HG03064 (cell line): ENCODE results near the gene MPRIP.

Experiments
- ATAC-seq: cut with Tn5 transposase; IDR thresholded peaks from one replicate; pipeline ENCODE4 v1.9.1; 2021; ENCODE audit warnings: low read depth; ENCODE audit not compliant: unreplicated experiment

Gene MPRIP

GRCh38 chr17:17050346-17051345 is 8.4 kb downstream of the MPRIP start:
- ATAC-seq, result no peak

- no peak for ATAC-seq
These were observed 9.1 kb downstream of the MPRIP start for GRCh38 chr17:17051380-17051779.

DNA sequence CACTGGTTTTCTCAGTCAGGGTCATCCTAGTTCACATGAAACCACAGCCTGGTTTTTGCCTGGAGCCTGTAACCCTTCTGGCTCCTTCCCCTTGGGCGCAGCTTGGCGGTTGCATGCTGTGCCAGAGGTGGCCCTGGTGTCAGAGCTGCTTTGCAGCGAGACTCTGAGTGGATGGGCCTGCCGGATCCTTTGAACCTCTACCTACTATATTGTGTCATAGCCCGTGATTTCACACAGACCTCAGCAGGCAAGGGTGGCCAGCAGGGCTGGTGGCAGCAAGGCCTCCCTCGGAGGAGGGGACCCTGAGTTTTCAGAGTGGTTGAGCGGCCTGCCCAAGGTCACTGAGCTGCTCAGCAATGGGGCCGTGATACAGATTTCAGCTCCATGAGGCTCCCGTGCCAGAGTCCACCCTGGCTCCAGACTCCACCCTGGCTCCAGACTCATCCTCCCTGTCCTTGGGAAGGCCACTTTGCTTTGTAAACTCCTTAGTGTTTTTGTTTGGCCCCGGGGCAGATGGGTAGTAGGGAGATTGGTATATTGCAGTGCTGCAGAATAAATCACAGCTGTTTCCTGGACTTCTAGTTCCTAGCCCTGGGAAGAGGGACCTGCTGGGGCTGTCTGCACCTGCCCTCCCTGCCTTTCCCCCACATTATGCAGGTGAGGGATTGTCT is 9.7 kb downstream of the MPRIP start:
- ATAC-seq, result no peak

GRCh38 chr17:17052462-17053221 is 10.4 kb downstream of the MPRIP start:
- ATAC-seq, result no peak

GRCh38 chr17:17053446-17054379 is 11.5 kb downstream of the MPRIP start:
- ATAC-seq, result no peak

- ATAC-seq, result no peak
These were observed 12.4 kb downstream of the MPRIP start for GRCh38 chr17:17054636-17055035.

DNA sequence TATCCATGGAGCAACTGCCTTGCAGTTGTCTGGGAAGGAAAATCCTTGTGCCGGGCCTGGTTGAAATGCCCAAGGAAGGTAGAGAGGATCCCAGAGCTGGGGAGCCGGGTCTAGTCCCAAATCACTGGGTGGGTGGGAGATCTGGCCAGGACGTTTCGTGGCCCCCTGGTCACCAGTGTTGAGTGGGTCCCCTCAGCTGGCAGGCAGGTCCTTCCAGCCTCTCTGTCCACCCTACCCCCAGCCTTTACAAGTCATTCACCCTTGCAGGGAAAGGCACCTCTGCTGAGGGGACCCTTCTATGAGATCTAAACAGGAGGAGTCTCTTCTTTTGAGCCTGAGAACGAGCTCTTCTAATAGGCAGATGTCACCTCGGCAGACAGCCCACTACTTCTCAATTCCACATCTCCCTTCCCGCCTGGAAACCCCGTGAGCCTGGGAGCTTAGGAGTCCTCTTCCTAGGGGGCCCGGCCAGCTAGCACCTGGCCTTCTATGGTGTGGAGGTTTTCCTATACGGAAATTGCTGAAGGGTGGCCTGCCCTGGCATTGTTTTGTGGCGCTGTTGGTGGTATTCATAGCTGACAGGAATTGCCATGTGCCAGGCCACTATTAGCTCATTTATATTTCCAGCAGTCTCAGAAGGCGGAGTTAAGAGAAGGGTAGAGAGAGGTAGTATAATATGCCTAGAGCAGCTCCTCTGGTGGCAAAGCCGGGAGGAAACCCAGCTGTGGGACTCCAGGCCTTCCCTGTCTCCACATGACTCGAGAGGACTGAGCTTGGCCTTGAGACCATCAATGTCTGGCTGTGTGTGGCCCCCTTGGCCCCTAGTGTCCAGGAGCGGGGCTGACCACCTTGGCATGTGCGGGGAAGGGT is 13.3 kb downstream of the MPRIP start:
- ATAC-seq, result no peak

DNA sequence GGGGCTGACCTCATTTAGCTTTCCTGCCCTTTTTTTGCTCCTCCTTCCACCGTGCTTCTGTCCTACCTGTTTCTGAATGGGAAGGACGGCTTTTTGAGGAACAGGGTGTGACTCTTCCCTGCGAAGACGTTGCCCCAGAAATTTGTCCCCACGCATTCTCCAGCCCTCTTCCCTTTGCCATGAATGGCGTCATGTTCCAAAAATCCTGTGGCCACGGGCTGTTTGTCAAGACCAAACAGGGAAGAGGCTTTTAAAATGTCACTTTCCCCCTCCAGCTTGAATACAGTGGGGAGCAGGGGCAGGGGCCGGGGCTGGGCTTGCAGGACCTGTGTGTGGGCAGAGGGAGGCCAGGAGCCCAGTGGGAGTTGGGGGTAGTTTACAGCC is 13.9 kb downstream of the MPRIP start:
- ATAC-seq, result no peak

DNA sequence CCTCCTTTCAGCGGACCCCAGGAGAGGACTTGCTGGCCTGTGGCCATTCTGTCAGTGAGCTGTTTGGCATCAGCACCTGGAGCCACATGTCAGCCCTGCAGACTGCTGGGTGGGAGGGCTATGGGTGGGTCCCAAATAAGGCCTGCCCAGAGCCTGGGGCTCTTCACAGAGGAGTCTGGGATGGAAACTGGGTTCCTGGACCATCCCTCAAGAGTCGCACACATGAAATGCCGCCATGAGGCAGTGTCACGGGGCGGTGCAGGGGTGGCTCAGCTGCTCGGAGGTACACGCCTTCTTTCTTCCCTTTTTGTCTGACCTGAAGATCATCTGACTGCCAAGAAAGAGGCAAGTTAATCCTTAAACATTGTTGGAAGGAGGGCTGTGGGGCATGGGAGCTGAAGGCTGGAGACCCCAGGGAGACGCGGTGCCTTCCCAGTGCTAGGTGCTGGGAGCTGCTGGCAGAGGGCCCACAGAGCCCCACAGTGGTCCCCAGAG is 14.8 kb downstream of the MPRIP start:
- no peak for ATAC-seq

- no peak for ATAC-seq
These were observed 16.0 kb downstream of the MPRIP start for GRCh38 chr17:17058304-17058703.

- no peak for ATAC-seq
These were observed 17.1 kb downstream of the MPRIP start for GRCh38 chr17:17059301-17059890.

GRCh38 chr17:17060001-17060922 is 18.0 kb downstream of the MPRIP start:
- no peak for ATAC-seq

- ATAC-seq, result no peak
These were observed 18.7 kb downstream of the MPRIP start for GRCh38 chr17:17060930-17061329.

DNA sequence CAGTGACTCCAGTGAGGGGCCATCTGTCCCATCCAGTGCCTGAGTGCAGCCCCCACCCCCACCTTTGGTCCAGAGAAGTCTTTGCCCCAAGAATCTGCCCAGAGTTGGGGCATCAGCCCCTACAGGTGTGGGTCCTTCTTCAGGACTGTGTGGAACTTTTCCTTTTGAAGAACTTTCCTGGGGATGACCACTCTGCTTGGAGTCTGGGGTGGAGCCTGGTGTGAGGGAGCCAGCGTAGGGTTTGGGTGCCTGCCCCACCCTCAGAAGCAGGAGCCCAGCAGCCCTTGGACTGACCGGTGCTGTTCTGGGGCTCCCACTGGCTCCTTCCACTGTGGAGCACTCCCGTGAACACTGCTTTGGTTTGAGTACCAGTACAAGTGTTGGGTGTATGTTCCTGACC is 19.3 kb downstream of the MPRIP start:
- ATAC-seq, result no peak

GRCh38 chr17:17062356-17062755 is 20.1 kb downstream of the MPRIP start:
- ATAC-seq, result no peak

- ATAC-seq, result no peak
These were observed 20.6 kb downstream of the MPRIP start for GRCh38 chr17:17062866-17063265.

- no peak for ATAC-seq
These were observed 21.4 kb downstream of the MPRIP start for GRCh38 chr17:17063546-17064122.
